Testis (tissue), 3 donors: ENCODE results near the gene FBXL14. TPM values are rescaled to one million over a fixed set of nuclear protein-coding genes. Genes with fewer than 3 reads are reported as not detected.

Experiments
- DNase-seq: peaks from one replicate; pipeline ENCODE4 v3.0.0-alpha.2; 2019
- H3K27ac ChIP-seq, 2 donors: fragments of 200-600 bp; sonication (generic); one replicate each; pipeline ENCODE4 v1.5.1; 2019
- H3K27me3 ChIP-seq: fragments of 200-600 bp; sonication (generic); one replicate; pipeline ENCODE4 v1.5.1; 2019
- H3K36me3 ChIP-seq: fragments of 200-600 bp; sonication (generic); one replicate; pipeline ENCODE4 v1.5.1; 2017; ENCODE audit warnings: low read depth; ENCODE audit errors: missing control alignments
- H3K4me1 ChIP-seq: fragments of 200-600 bp; sonication (generic); one replicate; pipeline ENCODE4 v1.5.1; 2019
- H3K4me3 ChIP-seq, 2 donors: fragments of 200-600 bp; sonication (generic); one replicate each; pipeline ENCODE4 v1.5.1; 2017 to 2019
- H3K9me3 ChIP-seq: fragments of 200-600 bp; sonication (generic); one replicate; pipeline ENCODE4 v1.5.1; 2017
- CTCF ChIP-seq, 3 experiments: fragments of 450-650 bp in 2 of 3; fragments of 200-600 bp in 1 of 3; sonication (generic) in 1 of 3; IDR thresholded peaks; one replicate each; pipeline ENCODE4 v1.5.1; 2016 to 2019; ENCODE audit warnings: antibody characterized with exemption in 3 of 3, mild to moderate bottlenecking in 2 of 3, moderate library complexity in 1 of 3
- POLR2A ChIP-seq: fragments of 450-650 bp; IDR thresholded peaks from one replicate; pipeline ENCODE4 v1.6.1; 2017; ENCODE audit warnings: antibody characterized with exemption, mild to moderate bottlenecking, moderate library complexity
- WGBS, 2 donors: methylation state at CpG; one replicate each; pipeline ENCODE4 v1.1.5; 2018; 5-methylcytosine and 5-hydroxymethylcytosine counted together
- intact Hi-C: fragments of 100-400 bp; cut with DNase I; formaldehyde crosslinking; loops from one replicate; pipeline ENCODE4 v1.15.1; 2023; ENCODE audit warnings: low total_unique reads
- polyA plus RNA-seq: library from polyadenylated mRNA; stranded (reverse); fragments of 350-450 nt; fragmentation: Illumina TruSeq; extraction: RNeasy Lipid Tissue Mini Kit (QIAGEN cat#74804); gene quantifications from one replicate; pipeline ENCODE4 v1.2.3, GENCODE V29; 2014; ENCODE audit warnings: low read depth, low replicate concordance; ENCODE audit not compliant: insufficient read depth
- total RNA-seq, 2 donors: library from RNA; depleted of rRNA; stranded (reverse); fragments of >200 nt; gene quantifications; one replicate each; pipeline ENCODE4 v1.2.3, GENCODE V29; 2016

FBXL14 gene
- total and polyA plus RNA-seq, 3 donors from 2014 or later, result 39.5 to 50.2 (median 45.8) TPM

GRCh38 chr12:1595026-1595561, 713 bp upstream of the FBXL14 start:
- Histone ChIP-seq H3K27ac (peak overlapping the region; percentile 90 to 91), H3K4me1 (peaks cover 29% of the 10 kb centered on the region), H3K4me3 (peak overlapping the region; percentile 71 to 86), H3K9me3 (no peaks in the 10 kb centered on the region), H3K27me3 (no peaks in the 10 kb centered on the region), H3K36me3 (no peaks in the 10 kb centered on the region)
- intact Hi-C loops, result no loop called here
- 4 to 8% methylated on average over 19 of the region's 19 CpGs for WGBS, 2 donors
- TF ChIP-seq POLR2A, result no peak
- no peak for TF ChIP-seq CTCF (IDR thresholded peaks at IDR 0.05)
- DNase-seq, result peak; percentile 45

DNA sequence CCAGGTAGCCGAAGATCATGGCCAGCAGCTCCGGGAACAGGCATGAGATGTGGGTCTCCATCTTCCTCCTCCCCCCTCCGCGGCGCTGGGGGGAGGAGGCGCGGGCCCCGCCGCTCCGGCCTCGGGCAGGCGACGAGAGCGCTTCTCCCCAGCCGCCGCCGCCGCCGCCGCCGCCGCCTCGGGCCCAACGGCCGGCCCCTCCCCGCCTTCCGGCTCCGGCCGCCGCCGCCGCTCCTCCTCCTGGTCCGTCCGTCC, 448 bp downstream of the FBXL14 start:
- Histone ChIP-seq H3K27ac (peak overlapping the region; percentile 55 to 91), H3K4me1 (peaks cover 35% of the 10 kb centered on the region), H3K27me3 (no peaks in the 10 kb centered on the region), H3K9me3 (no peaks in the 10 kb centered on the region), H3K4me3 (peak overlapping the region; percentile 83 to 86), H3K36me3 (no peaks in the 10 kb centered on the region)
- TF ChIP-seq POLR2A, result no peak
- TF ChIP-seq CTCF (IDR thresholded peaks at IDR 0.05), result no peak
- intact Hi-C loops, result no loop called here
- no peak for DNase-seq
- WGBS, 2 donors, result 0% methylated on average over 14 of the region's 34 CpGs; no CpG with 5 or more reads in 1 of the 2 donors

DNA sequence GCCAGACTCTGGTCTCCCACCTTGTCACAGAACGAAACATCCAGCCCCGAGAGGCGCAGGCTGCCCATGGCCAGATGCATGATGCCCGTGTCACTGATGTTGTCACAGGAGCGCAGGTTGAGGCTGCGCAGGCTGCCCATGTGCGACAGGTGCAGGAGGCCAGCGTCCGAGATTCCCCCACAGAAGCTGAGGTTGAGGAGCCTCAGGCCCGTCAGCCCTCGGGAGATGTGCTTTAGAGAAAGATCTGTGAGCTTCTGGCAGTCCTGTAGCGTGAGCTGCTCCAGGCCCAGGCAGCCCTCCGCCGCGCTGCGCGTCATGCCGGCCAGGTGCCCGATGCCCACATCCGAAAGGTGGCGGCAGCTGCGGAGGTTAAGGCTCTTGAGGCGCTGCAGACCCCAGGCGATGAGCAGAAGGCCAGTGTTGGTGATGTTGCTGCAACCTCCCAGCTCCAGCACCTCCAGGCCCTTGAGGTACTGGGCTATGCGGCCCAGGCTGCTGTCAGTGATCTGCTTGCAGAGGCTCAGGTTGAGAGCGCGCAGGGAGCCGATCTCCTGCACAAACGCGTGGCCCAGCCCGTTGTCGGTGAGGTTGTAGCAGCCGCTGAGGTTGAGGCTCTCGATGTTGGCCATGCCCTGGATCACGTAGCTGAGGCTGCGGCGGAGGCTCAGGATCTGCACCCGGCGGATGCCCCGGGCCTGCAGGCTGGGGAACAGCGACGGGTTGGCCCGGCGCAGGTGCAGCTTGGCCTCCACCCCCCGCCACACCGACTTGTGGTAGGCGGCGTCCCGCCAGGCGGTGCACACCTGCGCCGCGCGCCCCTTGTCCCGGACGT, 991 bp downstream of the FBXL14 start:
- Histone ChIP-seq H3K27me3 (no peaks in the 10 kb centered on the region), H3K9me3 (no peaks in the 10 kb centered on the region), H3K27ac (peak overlapping the region; percentile 55 to 91), H3K4me1 (peaks cover 35% of the 10 kb centered on the region), H3K4me3 (peak overlapping the region; percentile 83 to 86), H3K36me3 (no peaks in the 10 kb centered on the region)
- intact Hi-C loops, result no loop called here
- DNase-seq, result peak; percentile 59
- no peak for TF ChIP-seq POLR2A
- no peak for TF ChIP-seq CTCF (IDR thresholded peaks at IDR 0.05)
- WGBS, 2 donors, result 7 to 33% methylated on average over 3 to 42 of the region's 56 CpGs

DNA sequence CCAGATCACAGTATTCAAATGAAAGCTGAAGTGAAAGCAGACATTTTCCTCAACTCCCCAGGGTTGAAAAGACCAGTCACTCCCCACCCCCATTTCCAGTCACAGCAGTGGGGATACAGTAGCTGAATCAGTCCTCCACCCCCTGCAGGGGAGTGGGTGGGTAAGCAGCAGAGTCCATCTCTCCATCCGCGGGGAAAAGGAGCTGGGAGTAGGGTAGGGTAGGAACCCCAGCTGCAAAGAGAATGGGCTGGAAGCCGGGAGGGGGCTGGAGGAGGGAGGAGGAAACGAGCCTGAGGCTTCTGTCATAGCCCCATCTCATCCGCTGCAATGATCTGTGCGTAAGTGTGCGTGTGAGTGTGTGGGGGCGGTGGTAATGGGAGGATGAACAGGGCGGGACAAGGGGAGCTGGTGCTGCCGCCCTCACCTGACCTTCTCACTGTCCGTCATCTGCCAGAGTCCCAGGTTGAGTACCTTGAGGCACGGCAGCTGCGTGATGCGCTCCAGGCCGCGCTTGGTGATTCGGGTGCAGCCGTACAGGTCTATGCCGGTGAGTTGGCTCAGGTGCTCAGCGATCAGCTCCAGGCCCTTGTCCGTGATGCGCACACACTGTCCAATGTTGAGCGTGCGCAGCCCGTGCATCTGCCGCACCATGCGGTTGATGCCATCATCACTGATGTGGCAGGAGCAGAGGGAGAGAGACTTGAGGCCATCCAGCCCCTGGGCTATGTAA, 1.8 kb downstream of the FBXL14 start:
- Histone ChIP-seq H3K27ac (peak overlapping the region in 1 of 2 donors; percentile 91), H3K36me3 (no peaks in the 10 kb centered on the region), H3K9me3 (no peaks in the 10 kb centered on the region), H3K27me3 (no peaks in the 10 kb centered on the region), H3K4me3 (peak overlapping the region; percentile 83 to 86), H3K4me1 (peaks cover 35% of the 10 kb centered on the region)
- peak; percentile 61 for DNase-seq
- 14 to 26% methylated on average over 13 to 26 of the region's 27 CpGs for WGBS, 2 donors
- intact Hi-C loops, result no loop called here
- no peak for TF ChIP-seq CTCF (IDR thresholded peaks at IDR 0.05)
- TF ChIP-seq POLR2A, result no peak
